ENCODE results near the gene HOXC6. TPM values are rescaled to one million over a fixed set of nuclear protein-coding genes. Genes with fewer than 3 reads are reported as not detected.
A peak's percentile ranks its signal among the peaks of the same experiment; 100 is the strongest.

HOXC6 gene
- total and polyA plus RNA-seq, 9 of the 15 experiments (the other 6 are each of a cell fraction or from before 2014, with no cell fraction given) = 0.06 to 4.0 (median 1.4) TPM

- TF ChIP-seq REST (IDR thresholded peaks at IDR 0.05; ENCODE audit: borderline replicate concordance) = peak; percentile 56
- TF ChIP-seq REST (CRISPR knock-in tag; IDR thresholded peaks at IDR 0.05; ENCODE audit: low read depth) = no peak
- TF ChIP-seq TCF3 (CRISPR knock-in tag; IDR thresholded peaks at IDR 0.05) = peak; percentile 39; the same call in 1 of the 2 replicates
- peak; percentile 39; the same call in 1 of the 2 replicates for TF ChIP-seq SMC3 (conservative IDR thresholded peaks at IDR 0.05; ENCODE audit: insufficient read depth, low read depth, low read length)
- TF ChIP-seq ZBTB7A (IDR thresholded peaks at IDR 0.05; ENCODE audit: borderline replicate concordance, control insufficient read depth, low read depth, low read length) = peak; percentile 47; the same call in 1 of the 2 replicates
- 0 out of 4 replicates have a peak, but pooled peaks of 1 of the 2 experiments have one; percentile 22 for TF ChIP-seq KDM1A (IDR thresholded peaks at IDR 0.05)
- TF ChIP-seq CCNT2 (IDR thresholded peaks at IDR 0.05; ENCODE audit: borderline replicate concordance, extremely low read depth, insufficient read length, low read depth, low read length) = no peak
These were observed 24.0 kb upstream of the HOXC6 start (continued) for GRCh38 chr12:54004063-54004840.
